H9 (cell line): ENCODE results near the gene DNAH5. TPM values are rescaled to one million over a fixed set of nuclear protein-coding genes. Genes with fewer than 3 reads are reported as not detected.

Experiments used
- DNase-seq: peaks from one replicate; pipeline ENCODE4 v3.0.0-alpha.2; 2017
- H2AFZ ChIP-seq: one replicate; pipeline ENCODE4 v1.6.1; 2013; ENCODE audit warnings: mild to moderate bottlenecking, low read length, control low read depth, moderate library complexity
- H2AK5ac ChIP-seq: 2 replicates; pipeline ENCODE4 v1.6.1; 2013; ENCODE audit warnings: low read length, control low read depth, mixed read lengths; ENCODE audit not compliant: insufficient read length
- H2BK120ac ChIP-seq: one replicate; pipeline ENCODE4 v1.6.1; 2013; ENCODE audit warnings: low read depth, mild to moderate bottlenecking, low read length, control low read depth, inconsistent platforms; ENCODE audit not compliant: poor library complexity, severe bottlenecking
- H2BK12ac ChIP-seq: 2 replicates; pipeline ENCODE4 v1.6.1; 2013; ENCODE audit warnings: low read length, control low read depth, mixed read lengths, low read depth; ENCODE audit not compliant: insufficient read length
- H2BK15ac ChIP-seq: 2 replicates; pipeline ENCODE4 v1.6.1; 2013; ENCODE audit warnings: low read depth, low read length, control low read depth
- H2BK20ac ChIP-seq: one replicate; pipeline ENCODE4 v1.6.1; 2013; ENCODE audit warnings: low read depth, mild to moderate bottlenecking, low read length, control low read depth, inconsistent platforms; ENCODE audit not compliant: poor library complexity, severe bottlenecking
- H2BK5ac ChIP-seq: 2 replicates; pipeline ENCODE4 v1.6.1; 2013; ENCODE audit warnings: low read length, control low read depth, mixed read lengths; ENCODE audit not compliant: insufficient read length
- H3K14ac ChIP-seq: 2 replicates; pipeline ENCODE4 v1.6.1; 2013; ENCODE audit warnings: low read length, control low read depth; ENCODE audit not compliant: insufficient read depth
- H3K18ac ChIP-seq: 2 replicates; pipeline ENCODE4 v1.6.1; 2013; ENCODE audit warnings: low read depth, mild to moderate bottlenecking, mixed read lengths, low read length, control low read depth; ENCODE audit not compliant: insufficient read length
- H3K23ac ChIP-seq: 2 replicates; pipeline ENCODE4 v1.6.1; 2013; ENCODE audit warnings: low read length, control low read depth, mixed read lengths, low read depth; ENCODE audit not compliant: insufficient read length
- H3K23me2 ChIP-seq: 2 replicates; pipeline ENCODE4 v1.6.1; 2013; ENCODE audit warnings: low read depth, mild to moderate bottlenecking, mixed read lengths, low read length, control low read depth; ENCODE audit not compliant: insufficient read length, poor library complexity, severe bottlenecking
- H3K27ac ChIP-seq: 2 replicates; pipeline ENCODE4 v1.5.1; 2013; ENCODE audit warnings: low read length, control low read depth, mixed read lengths, low read depth; ENCODE audit not compliant: insufficient read length
- H3K27me3 ChIP-seq: 2 replicates; pipeline ENCODE4 v1.6.1; 2013; ENCODE audit warnings: low read length, control low read depth, inconsistent platforms; ENCODE audit not compliant: insufficient read depth
- H3K4ac ChIP-seq: 2 replicates; pipeline ENCODE4 v1.6.1; 2013; ENCODE audit warnings: low read depth, mild to moderate bottlenecking, control low read depth, inconsistent platforms, low read length, moderate library complexity
- H3K4me1 ChIP-seq: 2 replicates; pipeline ENCODE4 v1.6.1; 2013; ENCODE audit warnings: low read length, control low read depth, inconsistent platforms; ENCODE audit not compliant: insufficient read depth
- H3K4me2 ChIP-seq: 2 replicates; pipeline ENCODE4 v1.6.1; 2013; ENCODE audit warnings: low read length, control low read depth, mixed read lengths; ENCODE audit not compliant: insufficient read length, insufficient read depth
- H3K56ac ChIP-seq: 2 replicates; pipeline ENCODE4 v1.6.1; 2013; ENCODE audit warnings: low read depth, mild to moderate bottlenecking, mixed read lengths, low read length, control low read depth; ENCODE audit not compliant: insufficient read length
- H3K79me1 ChIP-seq: 2 replicates; pipeline ENCODE4 v1.6.1; 2013; ENCODE audit warnings: low read depth, mild to moderate bottlenecking, moderate library complexity, low read length, control low read depth, inconsistent platforms; ENCODE audit not compliant: insufficient read depth, poor library complexity, severe bottlenecking
- H3K79me2 ChIP-seq: 2 replicates; pipeline ENCODE4 v1.6.1; 2013; ENCODE audit warnings: low read length, control low read depth, inconsistent platforms; ENCODE audit not compliant: insufficient read depth
- H3K9ac ChIP-seq: 2 replicates; pipeline ENCODE4 v1.6.1; 2013; ENCODE audit warnings: low read length, control low read depth, mixed read lengths; ENCODE audit not compliant: insufficient read length; ENCODE audit errors: extremely low read depth
- H3K9me3 ChIP-seq: one replicate; pipeline ENCODE4 v1.6.1; 2013; ENCODE audit warnings: low read depth, low read length, inconsistent platforms; ENCODE audit not compliant: control insufficient read depth
- H3T11ph ChIP-seq: one replicate; pipeline ENCODE4 v1.6.1; 2013; ENCODE audit warnings: mild to moderate bottlenecking, low read length, control low read depth, inconsistent platforms
- H4K20me1 ChIP-seq: one replicate; pipeline ENCODE4 v1.6.1; 2013; ENCODE audit not compliant: control insufficient read depth, insufficient read length, insufficient read depth
- H4K5ac ChIP-seq: 2 replicates; pipeline ENCODE4 v1.6.1; 2013; ENCODE audit warnings: low read depth, mild to moderate bottlenecking, mixed read lengths, low read length, control low read depth; ENCODE audit not compliant: insufficient read length
- H4K8ac ChIP-seq: replicated peaks from 2 replicates; pipeline ENCODE4 v1.6.1; 2013; ENCODE audit warnings: low read length, control low read depth, mixed read lengths, low read depth; ENCODE audit not compliant: insufficient read length
- H4K91ac ChIP-seq: 2 replicates; pipeline ENCODE4 v1.6.1; 2013; ENCODE audit warnings: low read depth, mild to moderate bottlenecking, moderate library complexity, mixed read lengths, low read length, control low read depth; ENCODE audit not compliant: insufficient read length
- H3K27ac Mint-ChIP-seq, 3 experiments: 2 replicates in 2 of 3; 3 replicates in 1 of 3; pipeline ENCODE4 v1.8.0; 2020 to 2021; ENCODE audit warnings: mixed read lengths in 3 of 3, mild to moderate bottlenecking in 1 of 3, moderate library complexity in 1 of 3
- H3K27me3 Mint-ChIP-seq: 2 replicates; pipeline ENCODE4 v1.8.0; 2021; ENCODE audit warnings: low read depth, mild to moderate bottlenecking, moderate library complexity, mixed read lengths
- H3K36me3 Mint-ChIP-seq, 3 experiments: 2 replicates in 2 of 3; 3 replicates in 1 of 3; pipeline ENCODE4 v1.8.0; 2020 to 2021; ENCODE audit warnings: low read depth in 3 of 3, mixed read lengths in 3 of 3; ENCODE audit not compliant: insufficient read depth in 1 of 3
- H3K4me1 Mint-ChIP-seq, 2 experiments: 2 replicates each; pipeline ENCODE4 v1.8.0; 2020; ENCODE audit warnings: mixed read lengths in 2 of 2
- H3K4me3 Mint-ChIP-seq, 2 experiments: 2 replicates in 1 of 2; 3 replicates in 1 of 2; pipeline ENCODE4 v1.8.0; 2020 to 2021; ENCODE audit warnings: mild to moderate bottlenecking in 2 of 2, mixed read lengths in 2 of 2, moderate library complexity in 1 of 2
- H3K9me3 Mint-ChIP-seq, 2 experiments: 2 replicates in 1 of 2; 3 replicates in 1 of 2; pipeline ENCODE4 v1.8.0; 2020; ENCODE audit warnings: mild to moderate bottlenecking in 2 of 2, mixed read lengths in 2 of 2, moderate library complexity in 1 of 2
- WGBS: extraction: QIAGEN DNeasy Blood & Tissue Kit; methylation state at CpG from one replicate; pipeline ENCODE4 v1.1.7; 2013; ENCODE audit warnings: missing lambda C conversion rate, low lambda C conversion rate, mixed read lengths; ENCODE audit not compliant: insufficient read length; ENCODE audit errors: extremely low coverage; 5-methylcytosine and 5-hydroxymethylcytosine counted together
- total RNA-seq: library from RNA; stranded (reverse); gene quantifications from 2 replicates; pipeline ENCODE4 v1.2.1, GENCODE V29; 2021
- TF ChIP-seq, protein P1 (sequence below): fragments of 200-600 bp; sonication (generic); conservative IDR thresholded peaks from 3 replicates; pipeline ENCODE4 v1.8.0; 2021; ENCODE audit warnings: antibody characterized with exemption, mild to moderate bottlenecking

The DNAH5 gene
- total RNA-seq, 1 experiment from 2014 or later = 0.50 TPM

DNA sequence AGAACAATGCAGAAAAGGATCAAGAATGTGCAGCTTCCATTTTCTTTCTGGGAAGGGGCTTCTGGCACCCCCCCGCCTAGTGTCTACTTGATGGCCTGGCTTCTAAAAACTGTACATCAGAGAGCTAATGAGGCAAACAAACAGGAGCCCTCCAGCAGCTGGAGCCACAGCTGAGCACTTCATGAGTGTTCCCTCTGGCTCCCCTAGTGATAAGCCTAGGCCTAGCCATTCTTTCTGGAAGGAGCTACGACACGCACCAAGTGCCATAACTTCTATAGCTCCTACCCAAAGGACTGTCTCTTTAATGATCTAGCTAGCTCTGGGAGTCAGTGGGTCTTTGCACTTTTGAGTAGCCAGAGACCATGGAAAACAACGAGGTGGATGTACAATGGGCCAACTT lies 66.1 kb downstream of the DNAH5 start:
- Histone ChIP-seq H4K5ac (no peak overlapping the region), H4K91ac (no peak overlapping the region), H3K4me1 (no peaks in the 10 kb centered on the region), H3T11ph (no peak overlapping the region), H3K23me2 (no peaks in the 10 kb centered on the region), H3K56ac (no peak overlapping the region), H4K20me1 (no peaks in the 10 kb centered on the region), H4K8ac (no peak overlapping the region), H3K9me3 (no peaks in the 10 kb centered on the region), H2AFZ (no peak overlapping the region), H3K23ac (no peak overlapping the region), H3K4ac (no peak overlapping the region), H3K79me1 (no peaks in the 10 kb centered on the region), H2AK5ac (no peak overlapping the region), H3K14ac (no peak overlapping the region), H3K27me3 (no peaks in the 10 kb centered on the region), H3K79me2 (no peaks in the 10 kb centered on the region), H2BK12ac (no peak overlapping the region), H2BK15ac (no peak overlapping the region), H2BK120ac (no peak overlapping the region), H2BK5ac (no peak overlapping the region), H3K18ac (no peak overlapping the region), H2BK20ac (no peak overlapping the region), H3K9ac (no peak overlapping the region), H3K4me2 (no peak overlapping the region), H3K27ac (no peak overlapping the region)
- Mint-ChIP-seq H3K4me1 (no peaks in the 10 kb centered on the region), H3K9me3 (peaks cover 5 to 8% of the 10 kb centered on the region in 2 experiments; a peak in 4 of 5 replicates), H3K4me3 (no peak overlapping the region), H3K27ac (no peak overlapping the region), H3K36me3 (peaks cover 0 to 13% (median 4%) of the 10 kb centered on the region in 3 experiments; a peak in 5 of 7 replicates), H3K27me3 (no peaks in the 10 kb centered on the region)
- no CpG with 5 or more reads among the region's 4 CpGs for WGBS
- no peak for DNase-seq
- TF ChIP-seq, protein P1, sequence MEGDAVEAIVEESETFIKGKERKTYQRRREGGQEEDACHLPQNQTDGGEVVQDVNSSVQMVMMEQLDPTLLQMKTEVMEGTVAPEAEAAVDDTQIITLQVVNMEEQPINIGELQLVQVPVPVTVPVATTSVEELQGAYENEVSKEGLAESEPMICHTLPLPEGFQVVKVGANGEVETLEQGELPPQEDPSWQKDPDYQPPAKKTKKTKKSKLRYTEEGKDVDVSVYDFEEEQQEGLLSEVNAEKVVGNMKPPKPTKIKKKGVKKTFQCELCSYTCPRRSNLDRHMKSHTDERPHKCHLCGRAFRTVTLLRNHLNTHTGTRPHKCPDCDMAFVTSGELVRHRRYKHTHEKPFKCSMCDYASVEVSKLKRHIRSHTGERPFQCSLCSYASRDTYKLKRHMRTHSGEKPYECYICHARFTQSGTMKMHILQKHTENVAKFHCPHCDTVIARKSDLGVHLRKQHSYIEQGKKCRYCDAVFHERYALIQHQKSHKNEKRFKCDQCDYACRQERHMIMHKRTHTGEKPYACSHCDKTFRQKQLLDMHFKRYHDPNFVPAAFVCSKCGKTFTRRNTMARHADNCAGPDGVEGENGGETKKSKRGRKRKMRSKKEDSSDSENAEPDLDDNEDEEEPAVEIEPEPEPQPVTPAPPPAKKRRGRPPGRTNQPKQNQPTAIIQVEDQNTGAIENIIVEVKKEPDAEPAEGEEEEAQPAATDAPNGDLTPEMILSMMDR = peak; percentile 50
